HG03060 (cell line): ENCODE data around the gene CRYBB3.
"Not testable (repeated sequence)": the region's sequence is repeated elsewhere in the genome, so short reads cannot be mapped to it uniquely, and the experiment has no call there.

Source experiments
- ATAC-seq: cut with Tn5 transposase; IDR thresholded peaks from one replicate; pipeline ENCODE4 v1.9.1; 2021; ENCODE audit warnings: low read depth, moderate number of reproducible peaks; ENCODE audit not compliant: unreplicated experiment

The CRYBB3 gene

GRCh38 chr22:25204547-25204946 is 4.9 kb downstream of the CRYBB3 start:
- ATAC-seq, result not testable (repeated sequence)

GRCh38 chr22:25205847-25206246 is 6.2 kb downstream of the CRYBB3 start:
- ATAC-seq, result no peak

- ATAC-seq, result no peak
These were observed 7.3 kb downstream of the CRYBB3 start for GRCh38 chr22:25206998-25207397.

- no peak for ATAC-seq
These were observed 8.0 kb downstream of the CRYBB3 start for GRCh38 chr22:25207553-25208157.

- no peak for ATAC-seq
These were observed 8.7 kb downstream of the CRYBB3 start for GRCh38 chr22:25208328-25208727.

- ATAC-seq, result no peak
These were observed 9.3 kb downstream of the CRYBB3 start for GRCh38 chr22:25208743-25209505.

- no peak for ATAC-seq
These were observed 11.1 kb downstream of the CRYBB3 start for GRCh38 chr22:25210793-25211192.

GRCh38 chr22:25212337-25212736 is 12.7 kb downstream of the CRYBB3 start:
- no peak for ATAC-seq

- ATAC-seq, result no peak
These were observed 13.6 kb downstream of the CRYBB3 start for GRCh38 chr22:25213221-25213620.

GRCh38 chr22:25216230-25216629 is 16.6 kb downstream of the CRYBB3 start:
- no peak for ATAC-seq

GRCh38 chr22:25219211-25219689 is 19.6 kb downstream of the CRYBB3 start, which contains the start of gene CRYBB2:
Gene CRYBB2 (plus strand): TSS chr22:25219639. CDS start chr22:25221430, 1,791 bp downstream.
- no peak for ATAC-seq

GRCh38 chr22:25219948-25220442 is 20.3 kb downstream of the CRYBB3 start:
- no peak for ATAC-seq

GRCh38 chr22:25221790-25222189 is 22.1 kb downstream of the CRYBB3 start:
- no peak for ATAC-seq

- ATAC-seq, result no peak
These were observed 23.7 kb downstream of the CRYBB3 start for GRCh38 chr22:25223269-25223850.

GRCh38 chr22:25228822-25229221 is 29.2 kb downstream of the CRYBB3 start:
- no peak for ATAC-seq

GRCh38 chr22:25230760-25231159 is 31.1 kb downstream of the CRYBB3 start:
- ATAC-seq, result not testable (repeated sequence)

GRCh38 chr22:25232301-25232700 is 32.6 kb downstream of the CRYBB3 start:
- no peak for ATAC-seq

GRCh38 chr22:25233706-25234105 is 34.0 kb downstream of the CRYBB3 start:
- not testable (repeated sequence) for ATAC-seq

GRCh38 chr22:25235547-25236290 is 36.1 kb downstream of the CRYBB3 start:
- ATAC-seq, result no peak

GRCh38 chr22:25236417-25236816 is 36.8 kb downstream of the CRYBB3 start:
- ATAC-seq, result no peak

GRCh38 chr22:25237503-25237902 is 37.8 kb downstream of the CRYBB3 start:
- ATAC-seq, result no peak
